Activated naive CD4-positive, alpha-beta T cell treated with Interleukin-2 at 50 U/mL for 16 hours (primary cell): ENCODE measurements around the gene KRT83.
"Not testable (repeated sequence)": the region's sequence is repeated elsewhere in the genome, so short reads cannot be mapped to it uniquely, and the experiment has no call there.

Experiments
- DNase-seq: peaks from one replicate; pipeline ENCODE4 v3.0.0-alpha.2; 2020

The KRT83 gene

DNA sequence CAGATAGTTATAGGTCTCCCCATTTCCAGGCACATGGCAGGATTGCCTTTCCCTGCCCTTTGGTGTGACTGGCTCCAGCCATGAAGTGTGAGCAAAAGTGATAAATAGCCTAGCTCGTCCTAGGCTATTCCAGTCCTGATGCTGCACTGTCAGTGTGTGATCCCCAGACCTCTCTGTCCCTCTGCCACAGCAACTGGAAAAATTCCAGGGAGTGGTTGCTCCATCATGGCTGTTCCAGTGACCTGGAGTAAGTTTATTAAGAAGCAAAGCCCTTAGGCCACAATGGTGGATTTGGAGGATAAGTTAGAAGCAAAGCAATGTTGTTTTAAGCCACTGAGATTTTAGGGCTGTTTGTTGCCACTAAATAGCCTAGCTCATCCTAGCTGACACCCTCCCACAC lies 9.8 kb upstream of the KRT83 start:
- no peak for DNase-seq

DNA sequence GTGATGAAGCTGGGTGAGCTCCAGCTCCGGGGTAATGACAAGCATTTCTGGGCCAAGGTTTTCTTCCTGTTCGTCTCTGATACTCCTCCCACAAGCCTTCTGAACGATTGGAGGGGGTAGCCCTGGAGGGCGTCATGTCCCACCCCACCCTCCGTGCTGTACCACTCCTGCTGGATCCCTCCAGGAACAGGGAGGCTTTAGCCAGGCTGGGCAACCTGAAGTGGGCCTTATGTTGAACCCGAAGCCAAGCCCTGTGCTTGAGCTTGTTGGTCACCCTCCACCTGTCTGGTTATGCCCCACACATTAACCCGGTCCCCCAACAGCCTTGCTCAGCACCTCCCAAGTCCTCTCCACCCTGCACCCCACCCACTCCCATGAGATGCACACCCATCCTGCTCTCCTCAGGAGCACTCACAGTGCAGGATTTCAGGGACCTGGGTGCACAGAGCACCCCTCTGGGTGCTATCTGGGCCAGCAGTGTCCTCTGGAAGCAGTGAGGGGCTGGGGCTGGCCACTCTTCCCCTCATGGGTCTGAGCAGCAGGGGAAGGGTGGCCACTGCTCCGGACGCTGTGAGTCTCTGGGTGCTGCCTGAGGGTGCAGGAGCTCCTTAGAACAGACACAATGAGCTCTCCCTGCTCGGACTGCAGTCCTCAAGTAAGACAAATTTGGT lies 6.8 kb upstream of the KRT83 start:
- no peak for DNase-seq

GRCh38 chr12:52327052-52327829 lies 6.0 kb upstream of the KRT83 start:
- DNase-seq = peak; percentile 80

GRCh38 chr12:52324153-52324444 lies 2.9 kb upstream of the KRT83 start:
- no peak for DNase-seq

- DNase-seq = no peak
These were observed 2.4 kb upstream of the KRT83 start for GRCh38 chr12:52323416-52324152.

DNA sequence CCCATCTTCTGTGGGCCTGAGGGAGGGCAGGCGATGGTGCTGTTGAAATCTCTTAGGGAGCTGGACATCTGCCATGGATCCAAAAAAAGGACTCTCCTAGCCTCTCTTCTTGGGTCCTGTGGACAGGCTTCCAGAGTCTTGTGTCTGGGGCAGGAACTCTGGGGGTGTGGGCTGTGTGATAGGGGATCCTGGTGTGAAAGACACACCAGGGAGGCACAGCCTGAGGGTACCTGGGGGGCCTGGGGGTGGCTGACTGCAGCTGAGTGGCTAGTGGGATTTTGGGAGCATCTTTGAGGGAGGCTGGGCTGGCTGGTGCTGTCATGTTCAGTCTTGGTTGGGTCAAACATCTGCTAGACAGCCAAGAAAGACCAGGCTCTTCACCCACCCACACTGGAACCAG lies 1.8 kb upstream of the KRT83 start:
- DNase-seq = no peak

DNA sequence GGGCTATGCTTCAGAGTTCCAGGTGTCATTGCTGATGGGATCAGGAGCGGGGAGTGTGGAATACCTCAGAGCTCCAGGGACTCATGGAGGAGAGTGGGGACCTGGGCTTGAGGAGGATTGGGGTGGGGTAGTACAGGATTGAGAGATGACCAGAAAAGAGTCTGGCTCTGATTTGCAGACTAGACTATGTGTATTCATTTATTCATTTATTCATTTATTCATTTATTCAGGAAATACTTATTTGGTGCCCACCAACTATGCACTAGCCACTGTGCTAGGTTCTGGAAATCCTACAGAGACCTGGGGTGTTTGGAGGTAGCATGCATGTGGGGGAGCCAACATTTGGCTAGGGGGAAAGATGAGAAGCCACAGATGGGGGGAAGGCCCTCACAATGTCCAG lies 871 bp upstream of the KRT83 start:
- DNase-seq = no peak

- DNase-seq = no peak
These were observed 220 bp upstream of the KRT83 start for GRCh38 chr12:52321418-52321817.

DNA sequence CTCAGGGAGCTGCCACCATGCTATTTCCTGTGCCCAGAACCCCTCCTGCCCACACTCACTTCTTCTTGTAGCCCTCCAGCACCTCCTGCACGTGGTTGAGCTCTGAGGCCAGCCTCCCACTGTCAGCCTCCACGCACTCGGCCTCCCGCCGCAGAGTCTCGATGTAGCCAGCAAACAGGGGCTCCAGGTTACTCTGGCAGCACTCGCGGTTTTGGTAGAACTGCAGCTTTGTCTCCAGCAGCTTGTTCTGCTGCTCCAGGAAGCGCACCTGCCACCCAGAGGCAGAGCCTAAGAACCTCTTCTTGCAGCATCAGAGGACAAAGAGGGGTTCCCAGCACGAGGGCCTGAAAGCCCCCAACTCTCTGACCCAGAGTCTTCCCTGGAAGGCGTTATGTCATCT lies 2.1 kb downstream of the KRT83 start:
- no peak for DNase-seq

DNA sequence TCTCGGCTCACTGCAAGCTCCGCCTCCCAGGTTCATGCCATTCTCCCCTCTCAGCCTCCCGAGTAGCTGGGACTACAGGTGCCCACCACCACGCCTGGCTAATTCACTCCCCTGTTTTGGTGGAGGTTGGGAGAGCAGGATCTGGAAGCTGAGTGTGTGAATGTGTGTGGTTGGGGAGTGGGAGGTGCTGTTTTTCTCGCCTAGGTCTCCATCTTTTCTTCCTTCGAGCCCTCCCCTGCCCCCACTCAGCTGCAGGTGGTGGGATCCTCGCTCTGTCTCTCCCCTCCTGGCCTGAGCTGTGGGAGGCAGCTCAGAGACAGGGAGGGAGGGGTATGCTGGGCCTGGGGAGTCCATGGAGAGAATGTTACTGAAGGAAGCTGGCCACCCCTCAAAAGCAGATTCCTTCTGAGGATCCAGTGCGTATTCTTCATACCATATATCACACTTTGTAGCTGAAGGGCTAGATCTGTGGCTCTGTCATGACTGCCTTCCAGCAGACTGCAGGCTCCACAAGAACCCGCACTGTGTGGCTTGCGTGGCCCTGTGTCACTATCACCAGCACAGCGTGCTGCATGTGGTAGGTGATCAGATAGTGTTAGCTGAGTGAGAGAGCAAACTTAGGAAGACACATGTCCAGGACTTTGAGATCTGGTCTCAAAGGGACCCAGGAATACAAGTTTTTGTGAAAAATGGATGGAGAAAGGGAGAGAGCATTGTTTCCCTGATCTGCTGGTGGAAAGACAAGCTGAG lies 2.8 kb downstream of the KRT83 start:
- no peak for DNase-seq

DNA sequence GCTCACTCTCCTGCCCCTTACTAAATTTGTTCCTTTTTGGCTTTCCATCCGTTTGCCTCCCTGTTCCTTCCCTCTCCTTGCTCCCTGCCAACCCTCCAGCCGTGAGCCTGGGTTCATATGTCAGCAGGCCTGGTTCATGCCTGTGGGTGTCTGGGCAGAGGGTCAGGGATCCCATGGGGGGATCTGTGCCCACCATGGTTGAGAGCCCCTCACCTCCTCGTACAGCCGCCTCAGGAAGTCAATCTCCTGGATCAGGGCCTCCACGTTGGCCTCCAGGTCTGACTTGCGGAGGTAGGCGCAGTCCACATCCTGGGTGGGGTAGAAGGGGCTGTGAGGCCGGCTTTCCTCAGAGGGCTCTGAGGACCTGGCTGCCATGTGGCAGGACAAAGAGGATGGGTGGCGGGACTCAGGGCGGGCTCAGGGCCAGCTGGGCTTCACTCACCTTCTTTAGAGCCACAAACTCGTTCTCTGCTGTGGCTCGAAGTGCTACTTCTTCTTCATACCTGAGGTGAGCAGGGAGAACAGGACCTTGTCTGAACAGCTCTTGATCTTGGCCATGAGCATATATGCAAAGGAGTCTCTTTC lies 3.6 kb downstream of the KRT83 start:
- DNase-seq = no peak

DNA sequence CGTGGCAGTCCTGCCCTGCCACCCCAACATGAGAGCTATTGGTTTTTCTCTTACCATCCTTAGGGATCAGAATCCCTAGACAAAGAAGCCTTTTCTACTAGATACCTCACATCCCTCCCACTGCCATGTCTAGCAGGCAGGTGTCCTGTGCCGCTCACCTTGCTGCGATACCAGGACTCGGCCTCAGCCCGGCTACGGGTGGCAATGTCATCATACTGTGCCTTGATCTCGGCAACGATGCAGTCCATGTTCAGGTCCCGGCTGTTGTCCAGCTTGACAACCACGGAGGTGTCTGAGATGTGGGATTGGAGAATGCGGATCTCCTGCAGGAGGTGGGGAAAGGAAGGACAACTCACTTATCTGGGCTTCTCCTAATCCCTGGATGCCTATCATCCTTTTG lies 4.5 kb downstream of the KRT83 start:
- no peak for DNase-seq

DNA sequence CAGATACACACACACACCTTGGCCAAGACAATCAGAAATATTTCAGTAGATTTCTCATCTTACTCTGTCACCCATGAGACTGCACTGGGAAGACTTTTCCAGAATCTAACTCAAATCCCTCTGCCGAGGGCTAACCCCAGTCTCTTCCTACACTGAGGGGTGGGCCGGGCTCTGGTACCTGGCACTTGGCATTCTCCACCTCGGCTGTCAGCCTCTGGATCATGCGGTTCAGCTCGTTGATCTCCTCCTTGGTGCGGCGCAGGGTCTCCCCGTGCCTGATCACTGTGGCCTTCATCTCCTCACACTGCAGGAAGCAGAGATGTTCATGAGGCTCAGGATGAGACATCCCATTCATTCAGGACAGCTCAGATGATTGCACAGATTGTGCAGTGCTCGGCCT lies 4.9 kb downstream of the KRT83 start:
- no peak for DNase-seq

GRCh38 chr12:52315721-52316120 lies 5.5 kb downstream of the KRT83 start:
- not testable (repeated sequence) for DNase-seq

GRCh38 chr12:52314511-52314910 lies 6.7 kb downstream of the KRT83 start:
- no peak for DNase-seq

- DNase-seq = no peak
These were observed 7.3 kb downstream of the KRT83 start for GRCh38 chr12:52313926-52314325.

DNA sequence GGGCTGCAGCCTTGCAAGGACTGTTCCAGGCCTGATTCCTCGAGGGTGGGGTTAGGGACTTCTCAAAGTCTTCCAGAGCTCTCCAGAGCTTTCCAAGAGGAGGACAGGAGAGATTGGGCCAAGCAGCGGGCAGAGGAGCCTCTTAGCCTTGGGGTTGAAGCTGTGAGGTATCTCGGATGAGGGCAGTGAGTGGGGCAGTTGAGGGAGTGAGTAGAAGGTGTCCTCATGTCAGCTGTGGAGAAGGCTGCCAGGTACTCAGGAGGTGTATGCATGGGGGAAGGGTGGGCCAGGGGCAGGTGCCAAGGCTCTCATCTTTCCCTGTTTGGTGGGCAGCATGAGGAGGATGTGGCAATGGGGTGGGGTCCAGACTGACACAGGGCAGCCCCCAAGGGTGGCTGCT lies 7.7 kb downstream of the KRT83 start:
- DNase-seq = no peak

- no peak for DNase-seq
These were observed 9.1 kb downstream of the KRT83 start for GRCh38 chr12:52312086-52312485.

DNA sequence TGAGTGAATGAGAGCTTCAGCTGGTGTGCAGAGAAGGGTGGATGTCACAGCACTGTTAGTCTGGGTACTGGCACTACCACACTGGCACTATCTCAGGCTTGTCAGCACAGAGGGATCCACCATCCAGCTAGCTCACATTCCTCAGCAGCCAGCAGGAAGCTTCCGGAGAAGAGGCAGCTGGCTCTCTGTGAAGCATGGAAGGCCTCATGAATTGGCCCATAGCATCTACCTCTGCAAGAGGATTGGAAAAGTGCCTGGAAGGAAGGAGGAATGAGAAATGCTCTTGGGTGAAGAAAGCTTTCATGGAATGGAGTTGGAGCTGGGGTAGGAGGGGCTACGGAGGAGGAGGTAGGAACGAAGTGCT lies 9.9 kb downstream of the KRT83 start:
- DNase-seq = no peak

GRCh38 chr12:52310622-52311284 lies 10.4 kb downstream of the KRT83 start:
- DNase-seq = no peak

GRCh38 chr12:52308806-52309425 lies 12.3 kb downstream of the KRT83 start:
- no peak for DNase-seq
